GM19035 (cell line): ENCODE data around the gene TFCP2L1.
"Not testable (repeated sequence)": the region's sequence is repeated elsewhere in the genome, so short reads cannot be mapped to it uniquely, and the experiment has no call there.

ENCODE experiments used
- ATAC-seq: cut with Tn5 transposase; IDR thresholded peaks from one replicate; pipeline ENCODE4 v1.9.1; 2021; ENCODE audit not compliant: unreplicated experiment

Gene TFCP2L1

GRCh38 chr2:121227381-121228144 is 57.4 kb downstream of the TFCP2L1 start:
- ATAC-seq: not testable (repeated sequence)

GRCh38 chr2:121225681-121226080 is 59.3 kb downstream of the TFCP2L1 start:
- not testable (repeated sequence) for ATAC-seq

- no peak for ATAC-seq
Measured at GRCh38 chr2:121220995-121221394, 64.0 kb downstream of the TFCP2L1 start.

GRCh38 chr2:121219866-121220265 is 65.1 kb downstream of the TFCP2L1 start:
- ATAC-seq: no peak

GRCh38 chr2:121218386-121218938 is 66.5 kb downstream of the TFCP2L1 start:
- no peak for ATAC-seq

- ATAC-seq: no peak
Measured at GRCh38 chr2:121217627-121218026, 67.4 kb downstream of the TFCP2L1 start.

- ATAC-seq: no peak
Measured at GRCh38 chr2:121214296-121214695, 70.7 kb downstream of the TFCP2L1 start.

- no peak for ATAC-seq
Measured at GRCh38 chr2:121213386-121213785, 71.6 kb downstream of the TFCP2L1 start.

GRCh38 chr2:121212661-121213325 is 72.2 kb downstream of the TFCP2L1 start:
- ATAC-seq: no peak

GRCh38 chr2:121211689-121212151 is 73.3 kb downstream of the TFCP2L1 start:
- no peak for ATAC-seq

- no peak for ATAC-seq
Measured at GRCh38 chr2:121211251-121211650, 73.8 kb downstream of the TFCP2L1 start.

- ATAC-seq: no peak
Measured at GRCh38 chr2:121210691-121211090, 74.3 kb downstream of the TFCP2L1 start.

- no peak for ATAC-seq
Measured at GRCh38 chr2:121209014-121209610, 75.9 kb downstream of the TFCP2L1 start.

- ATAC-seq: no peak
Measured at GRCh38 chr2:121207494-121207893, 77.5 kb downstream of the TFCP2L1 start.

- no peak for ATAC-seq
Measured at GRCh38 chr2:121205321-121205942, 79.6 kb downstream of the TFCP2L1 start.

GRCh38 chr2:121203591-121204249 is 81.3 kb downstream of the TFCP2L1 start:
- ATAC-seq: no peak

- ATAC-seq: no peak
Measured at GRCh38 chr2:121202541-121203310, 82.3 kb downstream of the TFCP2L1 start.

- no peak for ATAC-seq
Measured at GRCh38 chr2:121201796-121202195, 83.2 kb downstream of the TFCP2L1 start.

- ATAC-seq: no peak
Measured at GRCh38 chr2:121200419-121201315, 84.3 kb downstream of the TFCP2L1 start.
